Measurements from ENCODE around the gene ERBB4. TPM values are rescaled to one million over a fixed set of nuclear protein-coding genes. Genes with fewer than 3 reads are reported as not detected.
"Not testable (repeated sequence)": the region's sequence is repeated elsewhere in the genome, so short reads cannot be mapped to it uniquely, and the experiment has no call there.

Gene ERBB4
- total RNA-seq, 1 donor from 2014 or later = 8.3 TPM

DNA sequence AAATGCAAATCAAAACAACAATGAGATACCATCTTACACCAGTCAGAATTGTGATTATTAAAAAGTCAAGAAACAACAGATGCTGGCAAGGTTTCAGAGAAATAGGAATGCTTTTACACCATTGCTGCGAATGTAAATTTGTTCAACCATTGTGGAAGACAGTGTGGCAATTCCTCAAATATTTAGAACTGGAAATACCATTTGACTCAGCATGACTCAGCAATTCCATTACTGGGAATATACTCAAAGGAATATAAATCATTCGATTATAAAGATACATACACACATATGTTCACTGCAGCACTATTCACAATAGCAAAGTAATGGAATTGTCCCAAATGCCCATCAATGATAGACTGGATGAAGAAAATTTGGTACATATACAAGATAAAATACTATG lies 516.7 kb downstream of the ERBB4 start:
- Histone ChIP-seq H3K4me3 (no peak overlapping the region), H3K27ac (replicated peaks) (no peak overlapping the region), H3K9me3 (replicated peaks) (no peaks in the 10 kb centered on the region), H3K36me3 (no peaks in the 10 kb centered on the region), H3K27me3 (ENCODE audit: low read depth) (no peaks in the 10 kb centered on the region), H3K4me1 (no peaks in the 10 kb centered on the region)
- intact Hi-C loops (cut with micrococcal nuclease) = no loop called here
- no peak for DNase-seq
- TF ChIP-seq, protein P1, sequence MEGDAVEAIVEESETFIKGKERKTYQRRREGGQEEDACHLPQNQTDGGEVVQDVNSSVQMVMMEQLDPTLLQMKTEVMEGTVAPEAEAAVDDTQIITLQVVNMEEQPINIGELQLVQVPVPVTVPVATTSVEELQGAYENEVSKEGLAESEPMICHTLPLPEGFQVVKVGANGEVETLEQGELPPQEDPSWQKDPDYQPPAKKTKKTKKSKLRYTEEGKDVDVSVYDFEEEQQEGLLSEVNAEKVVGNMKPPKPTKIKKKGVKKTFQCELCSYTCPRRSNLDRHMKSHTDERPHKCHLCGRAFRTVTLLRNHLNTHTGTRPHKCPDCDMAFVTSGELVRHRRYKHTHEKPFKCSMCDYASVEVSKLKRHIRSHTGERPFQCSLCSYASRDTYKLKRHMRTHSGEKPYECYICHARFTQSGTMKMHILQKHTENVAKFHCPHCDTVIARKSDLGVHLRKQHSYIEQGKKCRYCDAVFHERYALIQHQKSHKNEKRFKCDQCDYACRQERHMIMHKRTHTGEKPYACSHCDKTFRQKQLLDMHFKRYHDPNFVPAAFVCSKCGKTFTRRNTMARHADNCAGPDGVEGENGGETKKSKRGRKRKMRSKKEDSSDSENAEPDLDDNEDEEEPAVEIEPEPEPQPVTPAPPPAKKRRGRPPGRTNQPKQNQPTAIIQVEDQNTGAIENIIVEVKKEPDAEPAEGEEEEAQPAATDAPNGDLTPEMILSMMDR (IDR thresholded peaks at IDR 0.05; ENCODE audit: borderline replicate concordance) = no peak

DNA sequence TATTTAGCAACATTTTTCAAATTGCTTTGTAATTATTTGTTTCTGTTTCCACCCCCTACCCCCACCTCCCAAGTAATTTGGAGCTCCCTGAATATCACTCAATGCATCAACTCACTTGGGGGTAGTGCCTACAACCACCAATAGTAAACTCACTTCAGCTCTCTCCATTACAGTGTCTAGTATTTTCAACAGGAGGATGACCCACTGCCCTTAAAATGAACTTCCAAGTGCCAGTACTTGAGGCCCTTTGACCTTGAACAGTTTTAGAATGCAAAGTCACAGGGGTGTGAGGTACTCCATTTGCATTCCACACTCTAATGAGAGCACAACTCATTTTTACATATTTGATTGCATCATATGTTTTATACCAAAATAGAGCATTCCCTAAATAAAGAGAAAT lies 523.0 kb downstream of the ERBB4 start:
- H3K36me3 ChIP-seq = no peaks in the 10 kb centered on the region
- H3K9me3 ChIP-seq (replicated peaks) = peaks cover under 1% of the 10 kb centered on the region
- no peaks in the 10 kb centered on the region for H3K27me3 ChIP-seq (ENCODE audit: low read depth)
- no peak for DNase-seq
- H3K27ac ChIP-seq (replicated peaks) = no peak overlapping the region
- no peak overlapping the region for H3K4me3 ChIP-seq
- intact Hi-C loops (cut with micrococcal nuclease) = no loop called here
- TF ChIP-seq, protein P1 (IDR thresholded peaks at IDR 0.05; ENCODE audit: borderline replicate concordance) = no peak
- peaks cover 9% of the 10 kb centered on the region for H3K4me1 ChIP-seq

DNA sequence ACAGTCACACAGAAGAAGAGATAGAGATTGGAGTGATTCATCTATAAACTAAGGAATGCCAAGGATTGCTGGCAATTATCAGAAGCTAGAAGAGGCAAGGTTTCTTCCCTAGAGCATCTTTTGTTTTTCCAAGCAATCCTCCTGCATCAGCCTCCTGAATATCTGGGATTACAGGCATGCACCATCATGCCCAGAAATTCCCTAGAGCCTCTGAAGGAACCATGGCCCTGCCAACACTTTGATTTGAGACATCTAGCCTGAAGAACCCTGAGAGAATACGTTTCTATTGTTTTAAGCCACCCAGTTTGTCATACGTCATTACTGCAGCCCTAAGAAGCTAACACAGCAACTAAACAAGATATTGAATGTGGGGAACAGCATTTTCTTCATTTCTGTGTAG lies 525.0 kb downstream of the ERBB4 start:
- H3K9me3 ChIP-seq (replicated peaks) = peaks cover 5% of the 10 kb centered on the region
- no peak overlapping the region for H3K27ac ChIP-seq (replicated peaks)
- H3K4me3 ChIP-seq = no peak overlapping the region
- TF ChIP-seq, protein P1 (IDR thresholded peaks at IDR 0.05; ENCODE audit: borderline replicate concordance) = no peak
- intact Hi-C loops (cut with micrococcal nuclease) = no loop called here
- no peaks in the 10 kb centered on the region for H3K36me3 ChIP-seq
- no peaks in the 10 kb centered on the region for H3K27me3 ChIP-seq (ENCODE audit: low read depth)
- peaks cover 9% of the 10 kb centered on the region for H3K4me1 ChIP-seq
- DNase-seq = no peak

DNA sequence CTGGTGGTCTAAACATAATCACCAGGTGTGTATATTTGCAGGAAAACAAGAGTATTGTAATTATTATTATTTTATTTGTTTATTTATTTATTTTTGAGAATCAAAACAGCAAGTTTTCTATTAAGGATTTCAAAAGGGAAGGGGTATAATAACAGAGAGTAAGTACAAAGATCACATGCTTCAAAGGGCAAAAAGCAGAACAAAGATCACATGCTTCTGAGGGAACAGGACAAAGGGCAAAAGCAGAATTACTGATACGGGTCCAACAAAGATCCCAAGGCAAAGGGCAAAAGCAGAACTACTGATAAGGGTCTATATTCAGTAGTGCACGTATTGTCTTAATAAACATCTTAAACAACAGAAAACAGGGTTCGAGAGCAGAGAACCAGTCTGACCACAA lies 528.3 kb downstream of the ERBB4 start:
- intact Hi-C loops (cut with micrococcal nuclease) = not testable (repeated sequence)

DNA sequence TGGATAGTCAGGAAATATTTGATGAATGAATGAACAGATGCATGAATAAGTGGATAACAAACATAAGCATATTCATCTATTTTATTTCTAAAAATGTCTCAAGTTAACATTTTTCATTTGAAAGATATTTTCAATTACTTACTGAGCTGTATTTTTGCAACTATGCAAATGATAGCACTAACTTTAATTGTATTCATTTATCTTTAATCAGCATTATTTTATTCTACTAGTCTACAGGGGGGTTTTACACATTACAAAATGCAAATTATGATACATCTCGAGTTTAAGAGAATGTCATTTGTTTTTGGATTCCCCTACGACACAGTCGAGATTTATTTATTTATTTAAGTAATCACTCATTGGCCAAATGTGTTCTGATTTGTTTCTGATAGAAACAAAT lies 530.6 kb downstream of the ERBB4 start:
- Histone ChIP-seq H3K36me3 (no peaks in the 10 kb centered on the region), H3K9me3 (replicated peaks) (peaks cover 5% of the 10 kb centered on the region), H3K4me1 (no peaks in the 10 kb centered on the region), H3K27ac (replicated peaks) (no peak overlapping the region), H3K27me3 (ENCODE audit: low read depth) (no peaks in the 10 kb centered on the region), H3K4me3 (no peak overlapping the region)
- TF ChIP-seq, protein P1 (IDR thresholded peaks at IDR 0.05; ENCODE audit: borderline replicate concordance) = no peak
- intact Hi-C loops (cut with micrococcal nuclease) = no loop called here
- DNase-seq = no peak

More for the DNA sequence above, 528.3 kb downstream of the ERBB4 start:
- DNase-seq; H3K27ac ChIP-seq (replicated peaks); H3K36me3 ChIP-seq; H3K4me3 ChIP-seq; H3K27me3 ChIP-seq (ENCODE audit: low read depth); H3K4me1 ChIP-seq; H3K9me3 ChIP-seq (replicated peaks): not testable (repeated sequence)

DNA sequence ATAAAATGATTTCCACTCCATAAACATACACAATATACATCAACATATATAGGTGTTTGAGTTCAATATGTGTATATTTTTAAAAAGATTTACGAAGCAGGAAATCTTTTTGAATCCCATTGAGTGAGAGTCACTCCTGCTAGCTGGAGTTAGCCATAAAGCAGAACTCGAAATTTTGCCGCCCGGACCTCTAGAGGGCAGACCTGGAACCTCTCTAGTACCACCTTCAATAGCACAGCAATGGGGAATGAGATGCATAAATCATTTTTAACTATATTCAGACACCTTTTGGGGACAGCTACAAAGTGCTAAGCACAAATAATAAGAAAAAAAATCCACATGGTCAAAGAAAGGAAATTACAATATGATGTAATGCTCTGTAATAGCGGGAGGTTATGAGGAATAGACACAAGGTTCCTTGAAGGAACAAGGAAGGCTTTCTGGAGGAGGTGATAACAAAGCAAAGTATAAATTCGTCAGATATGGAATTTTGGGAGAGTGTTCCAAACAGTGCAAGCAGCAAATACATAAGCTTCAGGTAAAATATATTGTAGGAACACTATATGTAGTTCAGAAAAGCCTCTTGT lies 533.4 kb downstream of the ERBB4 start:
- H3K27ac ChIP-seq (replicated peaks) = no peak overlapping the region
- H3K9me3 ChIP-seq (replicated peaks) = peaks cover 1% of the 10 kb centered on the region
- DNase-seq = peak; percentile 20
- no peaks in the 10 kb centered on the region for H3K27me3 ChIP-seq (ENCODE audit: low read depth)
- no peaks in the 10 kb centered on the region for H3K36me3 ChIP-seq
- TF ChIP-seq, protein P1 (IDR thresholded peaks at IDR 0.05; ENCODE audit: borderline replicate concordance) = peak; percentile 61
- intact Hi-C loops (cut with micrococcal nuclease) = no loop called here
- no peak overlapping the region for H3K4me3 ChIP-seq
- H3K4me1 ChIP-seq = no peaks in the 10 kb centered on the region
